GM12878 (cell line): Measurements from ENCODE around the gene PATZ1. TPM values are rescaled to one million over a fixed set of nuclear protein-coding genes. Genes with fewer than 3 reads are reported as not detected.

Source experiments
- ATAC-seq: fragments of 200-7000 bp; cut with Tn5 transposase; 3 replicates; pipeline ENCODE4 v1.9.1; 2020; ENCODE audit warnings: mild to moderate bottlenecking, moderate library complexity
- BruUV-seq: library from RNA; stranded (reverse); fragments of 400-500 nt; replicated peaks from 2 replicates; lab custom pipeline; 2021; lab: Mats Ljungman, UMichigan
- CTCF ChIA-PET: fragments of 300-600 bp; sonication (Branson Sonifier 250); formaldehyde crosslinking; extraction: SDS; loops from one replicate; lab custom pipeline; 2021; ENCODE audit warnings: inconsistent platforms; lab: Yijun Ruan, JAX
- POLR2A ChIA-PET: fragments of 350-600 bp; formaldehyde crosslinking; extraction: SDS; loops from one replicate; lab custom pipeline; 2021; ENCODE audit warnings: inconsistent platforms; lab: Charles Lee
- RAD21 ChIA-PET: fragments of 300-600 bp; sonication (Branson Sonifier 250); formaldehyde crosslinking; loops from one replicate; lab custom pipeline; 2023; ENCODE audit warnings: antibody characterized with exemption; ENCODE audit not compliant: unreplicated experiment; lab: Charles Lee
- SMC1A ChIA-PET: fragments of 300-600 bp; sonication (Branson Sonifier 250); formaldehyde crosslinking; loops from one replicate; lab custom pipeline; 2023; ENCODE audit not compliant: unreplicated experiment, uncharacterized antibody; lab: Charles Lee
- DNase-seq: peaks from one replicate; pipeline ENCODE4 v3.0.0-alpha.2; 2011; ENCODE audit warnings: low read depth, low spot score
- FAIRE-seq: peaks from 3 replicates; lab custom pipeline; 2011; peaks lifted over from hg19 to GRCh38; lab: Jason Lieb, UNC
- H2AFZ ChIP-seq: 2 replicates; pipeline ENCODE4 v1.6.0; 2011; ENCODE audit warnings: low read depth, low read length, control low read depth; ENCODE audit not compliant: control insufficient read depth
- H3K27ac ChIP-seq: 2 replicates; pipeline ENCODE4 v1.5.1; 2011; ENCODE audit warnings: control low read depth; ENCODE audit not compliant: control insufficient read depth, insufficient read depth
- H3K27me3 ChIP-seq, 2 experiments: replicated peaks in 1 of 2; 2 replicates each; pipeline versions ENCODE4 v1.6.0 to v1.6.1; 2011; ENCODE audit warnings: low read length in 1 of 2; ENCODE audit not compliant: control insufficient read depth in 2 of 2, insufficient read depth in 2 of 2
- H3K36me3 ChIP-seq, 2 experiments: 2 replicates each; pipeline ENCODE4 v1.5.1; 2011; ENCODE audit warnings: low read length in 1 of 2; ENCODE audit not compliant: control insufficient read depth in 2 of 2, insufficient read depth in 2 of 2
- H3K4me1 ChIP-seq: 2 replicates; pipeline ENCODE4 v1.6.1; 2011; ENCODE audit warnings: mild to moderate bottlenecking, low read length, moderate library complexity, mixed read lengths; ENCODE audit not compliant: control insufficient read depth, insufficient read depth
- H3K4me2 ChIP-seq: 2 replicates; pipeline ENCODE4 v1.6.0; 2011; ENCODE audit warnings: control low read depth; ENCODE audit not compliant: control insufficient read depth, insufficient read depth
- H3K4me3 ChIP-seq: fragments of 200-600 bp; sonication (generic); 2 replicates; pipeline ENCODE4 v1.5.1; 2016
- H3K79me2 ChIP-seq: 2 replicates; pipeline ENCODE4 v1.6.0; 2011; ENCODE audit warnings: low read length; ENCODE audit not compliant: control insufficient read depth, insufficient read depth
- H3K9ac ChIP-seq: 2 replicates; pipeline ENCODE4 v1.8.0; 2011; ENCODE audit warnings: low read length, control low read depth, mixed read lengths; ENCODE audit not compliant: control insufficient read depth, insufficient read depth
- H3K9me3 ChIP-seq: replicated peaks from 3 replicates; pipeline ENCODE4 v1.5.1; 2011; ENCODE audit warnings: mild to moderate bottlenecking, low read length; ENCODE audit not compliant: control insufficient read depth, insufficient read depth
- H4K20me1 ChIP-seq: 2 replicates; pipeline ENCODE4 v1.6.0; 2011; ENCODE audit not compliant: control insufficient read depth, insufficient read depth
- BMI1 ChIP-seq: fragments of 450-650 bp; IDR thresholded peaks from 2 replicates; pipeline ENCODE4 v1.6.1; 2016; ENCODE audit warnings: mild to moderate bottlenecking, moderate library complexity, borderline replicate concordance
- CHD4 ChIP-seq: fragments of 200-600 bp; sonication (generic); IDR thresholded peaks from 2 replicates; pipeline ENCODE4 v1.6.1; 2016; ENCODE audit warnings: mild to moderate bottlenecking
- EED ChIP-seq: sonication (generic); IDR thresholded peaks from 2 replicates; pipeline ENCODE4 v1.6.1; 2016; ENCODE audit warnings: antibody characterized with exemption, low read depth
- IKZF1 ChIP-seq: fragments of 450-650 bp; conservative IDR thresholded peaks from 2 replicates; pipeline ENCODE4 v1.6.1; 2017; ENCODE audit warnings: antibody characterized with exemption, mild to moderate bottlenecking
- IKZF2 ChIP-seq, 2 experiments: fragments of 450-650 bp; IDR thresholded peaks; 2 replicates each; pipeline ENCODE4 v1.6.1; 2017; ENCODE audit warnings: mild to moderate bottlenecking in 2 of 2, moderate library complexity in 2 of 2
- IRF5 ChIP-seq: fragments of 450-650 bp; IDR thresholded peaks from 2 replicates; pipeline ENCODE4 v1.6.1; 2017; ENCODE audit warnings: borderline replicate concordance
- MAX ChIP-seq: IDR thresholded peaks from 2 replicates; pipeline ENCODE4 v1.6.1; 2012; ENCODE audit warnings: low read depth, low read length, improper control_type of control experiment
- NR2C1 ChIP-seq: fragments of 450-650 bp; IDR thresholded peaks from 2 replicates; pipeline ENCODE4 v1.6.1; 2017; ENCODE audit warnings: antibody characterized with exemption, mild to moderate bottlenecking, moderate library complexity
- PBX3 ChIP-seq: IDR thresholded peaks from 2 replicates; pipeline ENCODE4 v1.6.1; 2011; ENCODE audit warnings: mild to moderate bottlenecking, low read depth, low read length, moderate library complexity; ENCODE audit not compliant: insufficient replicate concordance
- POLR2AphosphoS5 ChIP-seq: IDR thresholded peaks from 2 replicates; pipeline ENCODE4 v1.6.1; 2011; ENCODE audit warnings: mild to moderate bottlenecking, low read length, inconsistent platforms
- RAD51 ChIP-seq: fragments of 450-650 bp; IDR thresholded peaks from 2 replicates; pipeline ENCODE4 v1.6.1; 2016; ENCODE audit warnings: moderate library complexity, mild to moderate bottlenecking, inconsistent platforms
- RELA ChIP-seq: fragments of 450-650 bp; IDR thresholded peaks from 2 replicates; pipeline ENCODE4 v1.8.0; 2014; ENCODE audit warnings: borderline replicate concordance; ENCODE audit not compliant: partially characterized antibody
- RFX5 ChIP-seq: IDR thresholded peaks from 2 replicates; pipeline ENCODE4 v1.6.1; 2011; ENCODE audit warnings: low read depth, low read length, improper control_type of control experiment
- TAF1 ChIP-seq: IDR thresholded peaks from 2 replicates; pipeline ENCODE4 v1.6.1; 2011; ENCODE audit warnings: mild to moderate bottlenecking, low read depth, low read length, borderline replicate concordance
- TARDBP ChIP-seq: IDR thresholded peaks from 2 replicates; pipeline ENCODE4 v1.6.1; 2016; ENCODE audit warnings: borderline replicate concordance
- USF1 ChIP-seq: IDR thresholded peaks from 2 replicates; pipeline ENCODE4 v1.6.1; 2011; ENCODE audit warnings: borderline replicate concordance, low read depth, mild to moderate bottlenecking, moderate library complexity, mixed read lengths, low read length; ENCODE audit not compliant: insufficient read depth; ENCODE audit errors: extremely low read length
- ZNF592 ChIP-seq: fragments of 450-650 bp; IDR thresholded peaks from 2 replicates; pipeline ENCODE4 v1.6.1; 2017; ENCODE audit warnings: mild to moderate bottlenecking, moderate library complexity
- ZNF622 ChIP-seq: fragments of 450-650 bp; IDR thresholded peaks from 2 replicates; pipeline ENCODE4 v1.6.1; 2017; ENCODE audit warnings: mild to moderate bottlenecking, inconsistent platforms
- WGBS: methylation state at CpG from one replicate; pipeline ENCODE4 v1.1.6; 2016; ENCODE audit warnings: low lambda C conversion rate; ENCODE audit not compliant: insufficient replicate concordance, insufficient coverage; ENCODE audit errors: missing lambda C conversion rate; 5-methylcytosine and 5-hydroxymethylcytosine counted together
- in situ Hi-C: fragments of 300-500 bp; cut with MboI; formaldehyde crosslinking; loops from 9 replicates; pipeline ENCODE4 v1.14.3; 2018; ENCODE audit warnings: mixed read lengths
- intact Hi-C: fragments of 100-400 bp; cut with micrococcal nuclease; formaldehyde crosslinking; loops from one replicate; pipeline ENCODE4 v1.14.2; 2022; ENCODE audit not compliant: unreplicated experiment
- polyA plus RNA-seq, 11 experiments: library from polyadenylated mRNA; depleted of rRNA in 4 of 11; unstranded in 6 of 11; stranded (reverse) in 5 of 11; fragments of >200 nt; fragmentation: Nextera tagmentation in 4 of 11; fragmentation: Illumina TruSeq in 1 of 11; extraction: Ambion mirVana in 4 of 11; extraction: Trizol in 1 of 11; gene quantifications; 1 replicate in 1 of 11; 2 replicates in 10 of 11; pipeline versions ENCODE4 v1.2.1 to v1.2.3, GENCODE V29; 2011 to 2016; ENCODE audit warnings: inconsistent platforms in 2 of 11, missing spikeins in 2 of 11, low read depth in 1 of 11
- total RNA-seq, 4 experiments: library from RNA; depleted of rRNA in 3 of 4; stranded (reverse); fragments of >200 nt in 3 of 4; fragmentation: Illumina TruSeq in 1 of 4; extraction: Trizol in 1 of 4; gene quantifications; 2 replicates each; pipeline versions ENCODE4 v1.2.1 to v1.2.3, GENCODE V29; 2013 to 2021

Gene PATZ1
- total and polyA plus RNA-seq, 10 of the 15 experiments (the other 5 are each of a cell fraction or from before 2014, with no cell fraction given), result 3.6 to 32.7 (median 13.9) TPM

GRCh38 chr22:31349960-31350359 is 3.8 kb upstream of the PATZ1 start (continued):
- no peak for TF ChIP-seq ZNF622
- TF ChIP-seq NR2C1, result no peak
- no peak for TF ChIP-seq EED
- TF ChIP-seq IRF5, result no peak
- no peak for TF ChIP-seq USF1
- TF ChIP-seq TAF1, result no peak
- TF ChIP-seq PBX3, result no peak
- TF ChIP-seq RELA, result no peak
- TF ChIP-seq IKZF1, result no peak

GRCh38 chr22:31348766-31349165 is 2.6 kb upstream of the PATZ1 start:
- Histone ChIP-seq H3K79me2 (peaks cover 20% of the 10 kb centered on the region), H3K4me3 (no peak overlapping the region), H3K9ac (no peak overlapping the region), H3K36me3 (no peaks in the 10 kb centered on the region), H3K9me3 (no peaks in the 10 kb centered on the region), H2AFZ (no peak overlapping the region), H4K20me1 (peaks cover 2% of the 10 kb centered on the region), H3K27me3 (no peaks in the 10 kb centered on the region), H3K4me1 (peaks cover 3% of the 10 kb centered on the region), H3K27ac (no peak overlapping the region), H3K4me2 (no peak overlapping the region)
- DNase-seq, result no peak
- intact Hi-C loops, result loop anchor here (5.0 kb wide), 2 partner anchors 49 to 404 kb away; partner anchors contain the start of genes DEPDC5, DRG1 and PRR14L
- no TSS peak for BruUV-seq
- 78% methylated on average over 6 of the region's 6 CpGs for WGBS
- in situ Hi-C loops, result loop anchor here (5.0 kb wide), 1 partner anchor 49 kb away; the partner anchor contains the start of gene DRG1
- ATAC-seq, result no peak
- ChIA-PET POLR2A (no interaction called here), RAD21 (no interaction called here), CTCF (no interaction called here), SMC1A (no interaction called here)
- no peak for FAIRE-seq
- TF ChIP-seq RAD51, result no peak
- TF ChIP-seq TARDBP, result no peak
- no peak for TF ChIP-seq IKZF2 (IDR thresholded peaks at IDR 0.05)
- TF ChIP-seq BMI1, result no peak
- no peak for TF ChIP-seq RFX5
- no peak for TF ChIP-seq MAX
- no peak for TF ChIP-seq CHD4
- no peak for TF ChIP-seq POLR2AphosphoS5
- TF ChIP-seq ZNF592, result no peak
